Activated CD4-positive, alpha-beta T cell treated with anti-CD3 and anti-CD28 coated beads, Interleukin-2, amount 50 U/mL, for 1 hour (primary cell): ENCODE results near the gene KLB.
"Not testable (repeated sequence)": the region's sequence is repeated elsewhere in the genome, so short reads cannot be mapped to it uniquely, and the experiment has no call there.

Source experiments
- DNase-seq: peaks from one replicate; pipeline ENCODE4 v3.0.0-alpha.2; 2020

Gene KLB

DNA sequence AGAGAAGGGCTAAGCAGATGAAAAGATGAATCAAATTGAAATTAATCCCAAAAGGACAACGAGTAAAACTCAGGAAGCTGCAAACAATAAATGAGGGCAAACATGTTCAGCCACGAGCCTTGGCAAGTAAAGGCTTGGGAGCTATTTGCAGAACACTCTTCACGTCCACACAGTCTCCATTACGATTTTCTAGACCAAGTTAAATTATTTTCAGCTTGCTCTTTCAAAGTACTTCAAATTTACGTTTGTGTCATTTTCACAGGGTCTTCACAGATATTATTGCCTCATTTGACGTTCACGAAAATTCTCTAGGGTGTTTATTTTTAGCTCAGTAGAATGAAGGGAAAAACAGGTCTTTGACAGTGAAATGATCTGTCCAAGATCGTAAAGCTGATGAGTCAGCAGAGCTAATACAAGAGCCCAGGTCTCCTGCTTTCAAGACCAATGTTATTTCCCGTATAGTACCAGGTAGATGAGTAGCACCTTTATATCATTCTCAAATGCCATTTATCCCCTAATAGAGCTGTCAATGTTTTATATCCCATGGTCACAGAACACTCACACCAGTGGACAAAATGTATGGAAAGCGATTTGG, 20.9 kb downstream of the KLB start:
- no peak for DNase-seq

- no peak for DNase-seq
Measured at GRCh38 chr4:39429476-39430334, 23.0 kb downstream of the KLB start.

DNA sequence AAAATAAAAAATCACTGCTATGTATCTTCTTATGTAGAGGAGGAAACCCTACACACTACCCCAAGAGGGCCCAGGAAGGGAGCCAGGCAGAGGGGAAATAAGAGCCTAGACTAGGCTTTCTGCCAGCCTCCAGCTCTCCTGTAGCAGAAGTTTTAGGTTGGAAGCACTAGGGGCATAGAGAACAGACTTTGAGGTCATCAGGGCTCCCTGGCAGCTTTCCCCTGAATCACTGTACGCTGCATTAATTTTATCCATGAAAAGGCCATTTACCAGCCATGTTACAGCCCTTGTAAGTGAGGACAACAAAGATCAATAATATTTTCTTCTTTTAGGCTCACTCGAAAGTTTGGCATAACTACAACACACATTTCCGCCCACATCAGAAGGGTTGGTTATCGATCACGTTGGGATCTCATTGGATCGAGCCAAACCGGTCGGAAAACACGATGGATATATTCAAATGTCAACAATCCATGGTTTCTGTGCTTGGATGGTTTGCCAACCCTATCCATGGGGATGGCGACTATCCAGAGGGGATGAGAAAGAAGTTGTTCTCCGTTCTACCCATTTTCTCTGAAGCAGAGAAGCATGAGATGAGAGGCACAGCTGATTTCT, 27.3 kb downstream of the KLB start:
- DNase-seq, result no peak

- DNase-seq, result no peak
Measured at GRCh38 chr4:39435659-39436563, 29.2 kb downstream of the KLB start.

DNA sequence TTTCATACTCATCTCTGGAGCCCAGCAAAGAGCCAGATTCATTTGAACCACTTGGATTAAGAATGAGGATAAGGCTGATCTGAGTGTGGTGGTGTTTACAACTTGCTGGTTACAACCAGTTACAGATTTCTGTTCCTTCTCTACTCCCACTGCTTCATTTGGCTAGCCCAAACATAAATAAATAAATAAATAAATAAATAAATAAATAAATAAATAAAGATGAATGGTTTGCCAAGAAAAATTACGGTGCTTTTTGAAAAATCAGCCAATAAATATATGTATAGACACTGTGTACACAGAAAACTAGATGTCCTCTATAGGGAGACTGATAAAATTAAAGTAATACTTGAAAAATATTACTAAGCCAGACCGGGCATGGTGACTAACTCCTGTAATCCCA, 34.9 kb downstream of the KLB start:
- DNase-seq, result no peak

DNA sequence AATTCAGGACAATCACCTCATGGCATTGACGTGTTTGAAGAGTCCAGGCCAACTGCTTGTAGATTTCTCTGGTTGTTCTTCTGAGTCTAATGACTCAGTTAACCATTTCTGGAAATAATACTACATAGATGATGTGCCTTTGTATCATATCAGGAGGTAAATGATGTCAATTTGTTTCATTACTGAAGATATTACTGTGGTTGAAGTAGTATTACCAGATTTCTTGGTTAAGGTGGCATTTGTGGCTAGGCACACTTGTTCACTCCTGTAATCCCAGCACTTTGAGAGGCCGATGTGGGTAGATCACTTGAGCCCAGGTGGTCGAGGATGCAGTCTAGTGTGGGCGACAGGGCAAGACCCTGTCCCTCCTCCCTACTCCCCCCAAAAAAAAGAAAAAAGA, 36.3 kb downstream of the KLB start:
- no peak for DNase-seq

- DNase-seq, result no peak
Measured at GRCh38 chr4:39446483-39446841, 39.7 kb downstream of the KLB start.

- DNase-seq, result peak; percentile 26
Measured at GRCh38 chr4:39446842-39447573, 40.3 kb downstream of the KLB start.

GRCh38 chr4:39450618-39451017, 43.9 kb downstream of the KLB start:
- DNase-seq, result no peak

GRCh38 chr4:39451423-39452023, 44.8 kb downstream of the KLB start:
- no peak for DNase-seq

DNA sequence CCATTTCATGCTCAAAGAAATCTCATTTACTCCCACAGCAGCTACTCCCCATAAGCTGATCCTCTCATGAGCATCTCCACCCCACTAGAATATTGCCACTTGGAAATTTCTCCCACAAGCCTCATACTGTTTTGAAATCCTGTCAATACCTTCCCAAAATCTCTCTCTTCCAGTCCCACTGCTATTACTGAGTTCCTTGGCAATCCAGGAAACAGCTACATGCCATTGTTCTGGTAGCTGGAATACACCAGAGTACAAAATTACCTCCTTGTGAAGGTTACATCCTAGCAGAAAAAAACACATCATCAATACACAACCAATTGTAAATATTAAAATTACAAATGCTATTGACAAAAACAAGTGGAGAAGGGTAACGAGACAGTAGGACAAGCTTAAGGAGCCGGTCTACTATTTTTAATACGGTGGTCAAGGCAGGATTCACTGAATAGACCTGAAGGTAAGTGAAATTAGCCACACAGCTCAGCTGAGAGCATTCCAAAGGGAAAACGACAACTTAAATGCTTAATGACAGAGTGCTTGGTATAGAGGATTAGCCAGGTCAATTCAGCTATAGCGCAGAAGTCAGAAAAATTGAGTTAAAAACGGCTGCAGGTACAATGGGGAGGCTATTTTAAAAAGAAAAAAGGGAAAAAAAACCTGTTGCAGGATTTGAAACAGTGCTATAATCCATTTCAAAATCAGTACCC, 45.6 kb downstream of the KLB start:
- no peak for DNase-seq

GRCh38 chr4:39452860-39453587, 46.3 kb downstream of the KLB start:
- no peak for DNase-seq

GRCh38 chr4:39453738-39454137, 47.0 kb downstream of the KLB start:
- DNase-seq, result no peak

- no peak for DNase-seq
Measured at GRCh38 chr4:39455486-39455885, 48.8 kb downstream of the KLB start.

DNA sequence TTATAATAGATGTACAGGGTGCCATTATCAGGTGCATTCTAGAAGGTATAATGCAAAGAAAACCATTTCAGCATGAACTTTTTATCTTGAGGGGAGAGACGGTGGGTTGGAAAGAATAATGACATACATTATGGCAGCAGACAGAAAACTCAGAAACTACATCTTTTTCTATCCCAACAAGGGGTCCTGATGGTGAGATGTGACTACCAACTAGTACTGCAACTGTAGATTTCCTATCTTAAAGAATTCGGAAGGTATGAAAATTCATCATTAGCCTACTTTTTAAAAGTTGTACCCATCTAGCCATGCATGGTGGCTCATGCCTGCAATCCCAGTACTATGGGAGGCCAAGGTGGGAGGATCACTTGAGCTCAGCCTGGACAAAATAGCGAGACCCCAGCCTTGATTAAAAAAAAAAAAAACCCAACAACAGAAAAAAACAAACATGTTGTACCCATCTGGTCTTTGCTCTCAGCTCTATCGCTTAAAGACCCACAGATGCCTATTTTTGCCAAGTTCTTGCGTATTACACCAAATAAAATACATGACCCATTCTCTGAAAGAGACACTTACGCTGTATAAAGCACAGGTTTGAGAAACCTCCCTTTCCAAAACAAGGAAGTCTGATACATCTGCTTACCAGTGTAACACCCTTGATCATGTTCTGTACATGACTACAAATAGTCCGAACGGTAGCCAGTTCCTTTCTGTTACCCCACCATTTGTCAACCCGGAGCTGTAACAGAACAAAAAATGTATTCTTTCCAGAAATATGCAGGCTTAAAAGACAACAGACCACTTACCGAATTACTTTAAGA, 50.4 kb downstream of the KLB start:
- DNase-seq, result no peak

GRCh38 chr4:39458161-39458504, 51.4 kb downstream of the KLB start:
- not testable (repeated sequence) for DNase-seq

- DNase-seq, result peak; percentile 92
Measured at GRCh38 chr4:39458505-39459300, 52.0 kb downstream of the KLB start, which contains the start of the genes LIAS and RPL9. TSS of gene LIAS (plus strand) at chr4:39459056. CDS start at chr4:39459118, 62 bp downstream. TSS of gene RPL9 (minus strand) at chr4:39458922. CDS start at chr4:39458439, 483 bp downstream.

DNA sequence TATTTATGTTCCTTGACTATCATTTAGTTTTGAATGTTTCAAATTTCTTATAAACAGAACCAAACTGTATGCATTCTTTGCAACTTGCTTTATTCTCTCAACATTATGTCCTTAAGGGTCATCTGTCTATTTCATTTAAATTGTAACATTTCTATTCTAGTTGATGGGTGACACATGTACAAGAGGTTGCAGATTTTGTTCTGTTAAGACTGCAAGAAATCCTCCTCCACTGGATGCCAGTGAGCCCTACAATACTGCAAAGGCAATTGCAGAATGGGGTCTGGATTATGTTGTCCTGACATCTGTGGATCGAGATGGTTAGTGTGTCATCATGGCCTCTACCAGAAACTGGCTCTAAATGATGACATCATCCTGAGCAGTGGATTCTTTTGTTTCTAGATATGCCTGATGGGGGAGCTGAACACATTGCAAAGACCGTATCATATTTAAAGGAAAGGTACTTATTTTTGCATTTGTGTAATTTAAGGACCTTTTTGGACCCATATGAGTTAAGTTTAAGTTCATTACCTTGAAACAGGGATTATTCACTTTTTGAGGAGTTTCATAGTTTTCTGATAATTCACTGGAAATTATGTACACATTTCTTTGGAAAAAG, 58.3 kb downstream of the KLB start:
- no peak for DNase-seq
